ENCODE results near the gene TRPM7. TPM values are rescaled to one million over a fixed set of nuclear protein-coding genes. Genes with fewer than 3 reads are reported as not detected.

Gene TRPM7
- total RNA-seq, 1 experiment from 2014 or later, result 35.1 TPM

DNA sequence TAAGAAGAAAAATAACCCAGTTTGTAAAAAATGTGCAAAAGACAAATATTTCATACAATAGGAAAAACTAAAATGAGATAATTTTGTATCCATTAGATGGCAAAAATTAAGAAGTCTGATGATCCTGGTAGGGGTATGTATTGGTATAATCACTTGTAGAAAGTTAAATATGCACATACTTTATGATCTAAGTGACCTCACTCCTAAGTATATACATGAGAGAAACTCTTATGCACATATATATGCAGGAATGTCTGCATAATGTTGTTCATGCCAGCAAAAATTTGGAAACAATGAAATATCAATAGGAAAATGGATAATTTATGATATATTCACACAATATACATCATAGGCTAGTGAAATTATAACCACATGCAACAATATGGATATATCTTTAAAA, 173.6 kb downstream of the TRPM7 start:
- no peaks in the 10 kb centered on the region for H3K27me3 ChIP-seq (ENCODE audit: insufficient read depth, low read length)
- no peak overlapping the region for H3K4ac ChIP-seq (ENCODE audit: low read depth, low read length)
- no peaks in the 10 kb centered on the region for H3K79me1 ChIP-seq (ENCODE audit: insufficient read depth, low read depth, low read length, poor library complexity, severe bottlenecking)
- H2BK12ac ChIP-seq (ENCODE audit: insufficient read length, low read depth, low read length), result no peak overlapping the region
- no peaks in the 10 kb centered on the region; the same call in 1 of the 2 replicates for H3K79me2 ChIP-seq (ENCODE audit: insufficient read depth, low read length)
- H3K4me1 ChIP-seq (ENCODE audit: insufficient read depth, low read length), result no peaks in the 10 kb centered on the region
- H3K9me3 ChIP-seq (ENCODE audit: control insufficient read depth, low read depth, low read length), result no peaks in the 10 kb centered on the region
- Mint-ChIP-seq H3K4me3 (no peak overlapping the region), H3K27me3 (ENCODE audit: low read depth) (no peaks in the 10 kb centered on the region), H3K27ac (no peak overlapping the region), H3K4me1 (no peaks in the 10 kb centered on the region), H3K36me3 (ENCODE audit: insufficient read depth in 1 of 3, low read depth in 3 of 3) (no peaks in the 10 kb centered on the region), H3K9me3 (peaks cover 3 to 6% of the 10 kb centered on the region in 2 experiments; a peak in 2 of 5 replicates)
- H3K23me2 ChIP-seq (ENCODE audit: insufficient read length, low read depth, low read length, poor library complexity, severe bottlenecking), result no peaks in the 10 kb centered on the region
- no peak overlapping the region for H4K8ac ChIP-seq (replicated peaks; ENCODE audit: insufficient read length, low read depth, low read length)
- no peak for DNase-seq
- H3K4me2 ChIP-seq (ENCODE audit: insufficient read depth, insufficient read length, low read length), result no peak overlapping the region
- H4K91ac ChIP-seq (ENCODE audit: insufficient read length, low read depth, low read length), result no peak overlapping the region
- no peak overlapping the region for H2BK5ac ChIP-seq (ENCODE audit: insufficient read length, low read length)
- H3K56ac ChIP-seq (ENCODE audit: insufficient read length, low read depth, low read length), result no peak overlapping the region
- H2AFZ ChIP-seq (ENCODE audit: low read length), result no peak overlapping the region
- H3T11ph ChIP-seq (ENCODE audit: low read length), result no peak overlapping the region
- no peak overlapping the region for H2BK20ac ChIP-seq (ENCODE audit: low read depth, low read length, poor library complexity, severe bottlenecking)
- no peak overlapping the region for H2AK5ac ChIP-seq (ENCODE audit: insufficient read length, low read length)
- H3K27ac ChIP-seq (ENCODE audit: insufficient read length, low read depth, low read length), result no peak overlapping the region
- H4K20me1 ChIP-seq (ENCODE audit: control insufficient read depth, insufficient read depth, insufficient read length), result no peaks in the 10 kb centered on the region
- no peak overlapping the region for H3K18ac ChIP-seq (ENCODE audit: insufficient read length, low read depth, low read length)
- TF ChIP-seq, protein P1, sequence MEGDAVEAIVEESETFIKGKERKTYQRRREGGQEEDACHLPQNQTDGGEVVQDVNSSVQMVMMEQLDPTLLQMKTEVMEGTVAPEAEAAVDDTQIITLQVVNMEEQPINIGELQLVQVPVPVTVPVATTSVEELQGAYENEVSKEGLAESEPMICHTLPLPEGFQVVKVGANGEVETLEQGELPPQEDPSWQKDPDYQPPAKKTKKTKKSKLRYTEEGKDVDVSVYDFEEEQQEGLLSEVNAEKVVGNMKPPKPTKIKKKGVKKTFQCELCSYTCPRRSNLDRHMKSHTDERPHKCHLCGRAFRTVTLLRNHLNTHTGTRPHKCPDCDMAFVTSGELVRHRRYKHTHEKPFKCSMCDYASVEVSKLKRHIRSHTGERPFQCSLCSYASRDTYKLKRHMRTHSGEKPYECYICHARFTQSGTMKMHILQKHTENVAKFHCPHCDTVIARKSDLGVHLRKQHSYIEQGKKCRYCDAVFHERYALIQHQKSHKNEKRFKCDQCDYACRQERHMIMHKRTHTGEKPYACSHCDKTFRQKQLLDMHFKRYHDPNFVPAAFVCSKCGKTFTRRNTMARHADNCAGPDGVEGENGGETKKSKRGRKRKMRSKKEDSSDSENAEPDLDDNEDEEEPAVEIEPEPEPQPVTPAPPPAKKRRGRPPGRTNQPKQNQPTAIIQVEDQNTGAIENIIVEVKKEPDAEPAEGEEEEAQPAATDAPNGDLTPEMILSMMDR (conservative IDR thresholded peaks at IDR 0.05), result no peak
- no peak overlapping the region for H2BK120ac ChIP-seq (ENCODE audit: low read depth, low read length, poor library complexity, severe bottlenecking)
- H2BK15ac ChIP-seq (ENCODE audit: low read depth, low read length), result no peak overlapping the region
- no peak overlapping the region for H3K9ac ChIP-seq (ENCODE audit: extremely low read depth, insufficient read length, low read length)
- H4K5ac ChIP-seq (ENCODE audit: insufficient read length, low read depth, low read length), result no peak overlapping the region
- H3K14ac ChIP-seq (ENCODE audit: insufficient read depth, low read length), result no peak overlapping the region
- H3K23ac ChIP-seq (ENCODE audit: insufficient read length, low read depth, low read length), result no peak overlapping the region

Other genes with a start within 250 kb of the TRPM7 start
- gene USP50, start 140.1 kb downstream of the TRPM7 start, total RNA-seq (2021), result not detected in 2 replicates
- gene SPPL2A, start 78.9 kb upstream of the TRPM7 start, total RNA-seq (2021), result 64.4 and 68.7 TPM in 2 replicates
- gene AP4E1, start 221.9 kb upstream of the TRPM7 start, total RNA-seq (2021), result 13.8 and 14.0 TPM in 2 replicates